GM12872 (cell line): ENCODE measurements around the gene HLF.

Experiments
- TF ChIP-seq, protein P1 (sequence below): IDR thresholded peaks from 3 replicates; pipeline ENCODE4 v1.5.1; 2011; ENCODE audit warnings: low read depth, mild to moderate bottlenecking, low read length, moderate library complexity; ENCODE audit not compliant: insufficient read depth

HLF gene

GRCh38 chr17:55318081-55318480 is 53.3 kb downstream of the HLF start:
- TF ChIP-seq, protein P1, sequence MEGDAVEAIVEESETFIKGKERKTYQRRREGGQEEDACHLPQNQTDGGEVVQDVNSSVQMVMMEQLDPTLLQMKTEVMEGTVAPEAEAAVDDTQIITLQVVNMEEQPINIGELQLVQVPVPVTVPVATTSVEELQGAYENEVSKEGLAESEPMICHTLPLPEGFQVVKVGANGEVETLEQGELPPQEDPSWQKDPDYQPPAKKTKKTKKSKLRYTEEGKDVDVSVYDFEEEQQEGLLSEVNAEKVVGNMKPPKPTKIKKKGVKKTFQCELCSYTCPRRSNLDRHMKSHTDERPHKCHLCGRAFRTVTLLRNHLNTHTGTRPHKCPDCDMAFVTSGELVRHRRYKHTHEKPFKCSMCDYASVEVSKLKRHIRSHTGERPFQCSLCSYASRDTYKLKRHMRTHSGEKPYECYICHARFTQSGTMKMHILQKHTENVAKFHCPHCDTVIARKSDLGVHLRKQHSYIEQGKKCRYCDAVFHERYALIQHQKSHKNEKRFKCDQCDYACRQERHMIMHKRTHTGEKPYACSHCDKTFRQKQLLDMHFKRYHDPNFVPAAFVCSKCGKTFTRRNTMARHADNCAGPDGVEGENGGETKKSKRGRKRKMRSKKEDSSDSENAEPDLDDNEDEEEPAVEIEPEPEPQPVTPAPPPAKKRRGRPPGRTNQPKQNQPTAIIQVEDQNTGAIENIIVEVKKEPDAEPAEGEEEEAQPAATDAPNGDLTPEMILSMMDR: no peak

DNA sequence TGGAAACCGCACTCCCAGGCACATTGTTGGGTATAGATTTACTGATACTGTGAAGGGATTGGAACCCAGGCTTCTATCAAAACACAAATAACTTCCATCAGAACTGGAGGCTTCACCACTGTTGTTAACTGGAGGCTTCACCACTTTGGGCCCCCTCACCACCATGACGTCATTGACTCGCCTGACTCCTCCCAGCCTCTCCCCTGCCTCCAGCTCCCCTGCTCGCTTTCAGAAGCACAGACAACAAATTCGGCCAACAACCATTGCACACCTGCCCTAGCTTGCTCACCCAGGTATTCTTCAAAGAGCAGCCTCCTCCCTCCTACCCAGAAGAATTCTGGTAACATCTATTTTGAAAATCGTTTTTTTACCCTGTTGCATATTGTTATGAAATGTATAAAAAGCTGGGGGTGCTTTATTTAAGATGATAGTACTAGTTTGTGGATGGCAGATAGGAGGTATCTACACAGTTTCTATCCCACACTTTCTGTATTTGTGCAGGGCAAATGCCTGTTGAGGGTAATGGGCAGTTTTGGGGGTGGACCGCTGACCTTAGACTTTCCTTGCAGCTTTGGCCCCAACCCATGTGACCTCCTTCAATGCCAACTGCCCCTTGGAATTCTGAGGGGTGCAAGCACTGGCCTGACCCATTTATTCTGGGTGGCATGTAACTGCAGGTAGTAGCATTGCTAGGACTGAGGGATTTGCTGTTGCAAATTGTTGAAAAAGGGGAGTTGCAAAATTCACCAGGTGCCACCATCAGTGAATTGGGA is 54.1 kb downstream of the HLF start:
- TF ChIP-seq, protein P1: no peak

DNA sequence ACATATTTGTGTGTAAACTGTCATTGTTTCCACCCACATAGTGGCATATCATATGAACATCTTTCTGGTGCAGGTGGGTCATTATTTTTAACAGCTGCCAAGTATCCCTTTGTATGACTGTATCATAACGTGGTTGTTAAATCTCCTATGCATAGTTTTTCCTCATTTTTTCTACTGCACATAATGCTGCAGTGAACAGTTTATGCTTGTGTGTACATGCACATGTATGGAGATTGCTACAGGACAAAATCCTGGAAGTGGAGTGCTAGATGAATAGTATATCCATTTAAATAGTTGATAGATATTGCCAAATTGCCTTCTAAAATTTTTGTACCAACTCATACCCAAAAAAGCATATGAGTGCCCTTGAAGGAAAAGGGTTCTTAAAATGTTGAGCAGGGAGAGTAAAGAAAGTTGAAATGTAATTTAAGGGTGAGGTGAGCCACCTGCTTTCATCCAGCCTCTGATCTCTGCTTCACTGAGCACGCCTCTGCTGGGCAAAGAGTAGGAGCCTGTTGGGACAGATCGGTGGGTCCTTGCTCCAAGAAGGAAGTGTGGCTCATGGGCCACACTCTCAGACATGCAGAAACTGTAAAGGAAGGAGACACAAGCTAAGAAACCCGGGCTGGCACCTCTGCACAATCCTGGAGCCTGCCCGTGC is 55.3 kb downstream of the HLF start:
- TF ChIP-seq, protein P1: no peak

GRCh38 chr17:55320594-55321426 is 56.0 kb downstream of the HLF start:
- TF ChIP-seq, protein P1: no peak

GRCh38 chr17:55321427-55322060 is 56.8 kb downstream of the HLF start:
- TF ChIP-seq, protein P1: no peak

DNA sequence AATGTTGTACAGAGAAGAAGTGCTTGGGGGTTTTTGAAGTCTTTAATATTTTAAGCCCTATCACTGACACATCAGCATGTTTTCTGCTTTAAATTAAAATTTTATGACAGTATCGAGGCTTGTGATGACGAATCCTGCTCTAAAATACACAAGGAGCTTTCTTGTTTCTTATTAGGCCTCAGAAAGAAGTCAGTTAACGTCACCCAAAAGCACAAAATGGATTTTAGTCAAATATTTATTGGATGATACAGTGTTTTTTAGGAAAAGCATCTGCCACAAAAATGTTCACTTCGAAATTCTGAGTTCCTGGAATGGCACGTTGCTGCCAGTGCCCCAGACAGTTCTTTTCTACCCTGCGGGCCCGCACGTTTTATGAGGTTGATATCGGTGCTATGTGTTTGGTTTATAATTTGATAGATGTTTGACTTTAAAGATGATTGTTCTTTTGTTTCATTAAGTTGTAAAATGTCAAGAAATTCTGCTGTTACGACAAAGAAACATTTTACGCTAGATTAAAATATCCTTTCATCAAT is 57.8 kb downstream of the HLF start:
- TF ChIP-seq, protein P1: no peak
